ENCODE measurements around the gene SPOCK2.
A peak's percentile ranks its signal among the peaks of the same experiment; 100 is the strongest.
"Not testable (repeated sequence)": the region's sequence is repeated elsewhere in the genome, so short reads cannot be mapped to it uniquely, and the experiment has no call there.

SPOCK2 gene, protein sequence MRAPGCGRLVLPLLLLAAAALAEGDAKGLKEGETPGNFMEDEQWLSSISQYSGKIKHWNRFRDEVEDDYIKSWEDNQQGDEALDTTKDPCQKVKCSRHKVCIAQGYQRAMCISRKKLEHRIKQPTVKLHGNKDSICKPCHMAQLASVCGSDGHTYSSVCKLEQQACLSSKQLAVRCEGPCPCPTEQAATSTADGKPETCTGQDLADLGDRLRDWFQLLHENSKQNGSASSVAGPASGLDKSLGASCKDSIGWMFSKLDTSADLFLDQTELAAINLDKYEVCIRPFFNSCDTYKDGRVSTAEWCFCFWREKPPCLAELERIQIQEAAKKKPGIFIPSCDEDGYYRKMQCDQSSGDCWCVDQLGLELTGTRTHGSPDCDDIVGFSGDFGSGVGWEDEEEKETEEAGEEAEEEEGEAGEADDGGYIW

DNA sequence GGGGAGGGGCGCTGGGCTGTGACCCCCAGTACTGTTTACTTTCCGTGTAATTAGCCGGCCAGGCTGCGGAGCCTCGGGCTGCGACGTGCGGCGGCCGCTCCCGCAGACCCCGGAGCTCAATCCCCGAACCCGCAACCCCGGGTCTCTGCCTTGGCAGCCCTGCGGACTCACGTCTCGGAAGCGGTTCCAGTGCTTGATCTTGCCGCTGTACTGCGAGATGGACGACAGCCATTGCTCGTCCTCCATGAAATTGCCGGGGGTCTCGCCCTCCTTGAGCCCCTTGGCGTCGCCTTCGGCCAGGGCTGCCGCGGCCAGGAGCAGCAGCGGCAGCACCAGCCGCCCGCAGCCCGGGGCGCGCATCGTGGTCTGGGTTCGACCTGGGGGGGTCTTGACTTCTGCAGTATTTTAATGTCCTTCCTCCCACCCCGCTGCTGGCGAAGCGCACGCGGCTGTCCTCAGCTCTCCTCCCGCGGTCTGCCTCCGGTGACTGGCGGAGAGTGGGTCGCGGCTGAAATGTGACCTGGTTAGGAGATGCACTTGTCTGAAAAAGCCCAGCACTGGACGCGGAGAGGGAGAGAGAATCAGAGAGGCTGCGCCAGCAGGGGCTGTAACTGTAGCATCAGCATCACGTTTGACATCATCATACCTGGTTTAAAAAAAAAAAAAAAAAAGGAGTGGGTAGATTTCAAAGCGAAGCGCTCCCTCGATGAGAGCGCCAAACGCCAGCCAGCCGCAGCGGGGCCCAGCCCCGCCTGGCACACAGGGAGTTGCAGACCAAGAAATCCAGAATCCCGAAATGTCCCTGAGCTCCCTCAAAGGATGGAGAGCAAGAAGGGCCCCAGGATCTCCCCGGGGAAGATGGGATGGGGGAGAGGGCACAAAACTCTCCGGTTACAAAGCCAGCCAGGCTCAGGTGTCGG lies at the start of gene SPOCK2:
Gene SPOCK2, minus strand, starts transcription at position 583 of the 920 bp plus-strand sequence. Its CDS starts 223 bp downstream, at position 360.
- Histone ChIP-seq H3K9ac (ENCODE audit: low read length) (peak within 1 kb of the TSS; percentile 18), H3K4me1 (ENCODE audit: control insufficient read depth, insufficient read depth, low read length) (peaks cover 17% of the 10 kb centered on the region), H3K27me3 (ENCODE audit: control insufficient read depth, insufficient read depth, low read length) (peaks cover 65% of the 10 kb centered on the region), H3K9me3 (ENCODE audit: control insufficient read depth, insufficient read depth, low read depth, low read length) (no peaks in the 10 kb centered on the region), H3K27ac (ENCODE audit: low read depth, low read length) (no peak within 1 kb of the TSS), H3K4me3 (ENCODE audit: low read depth, low read length) (peak within 1 kb of the TSS; percentile 68), H3K36me3 (ENCODE audit: control insufficient read depth, insufficient read depth, low read length) (no peaks in the 10 kb centered on the region)

DNA sequence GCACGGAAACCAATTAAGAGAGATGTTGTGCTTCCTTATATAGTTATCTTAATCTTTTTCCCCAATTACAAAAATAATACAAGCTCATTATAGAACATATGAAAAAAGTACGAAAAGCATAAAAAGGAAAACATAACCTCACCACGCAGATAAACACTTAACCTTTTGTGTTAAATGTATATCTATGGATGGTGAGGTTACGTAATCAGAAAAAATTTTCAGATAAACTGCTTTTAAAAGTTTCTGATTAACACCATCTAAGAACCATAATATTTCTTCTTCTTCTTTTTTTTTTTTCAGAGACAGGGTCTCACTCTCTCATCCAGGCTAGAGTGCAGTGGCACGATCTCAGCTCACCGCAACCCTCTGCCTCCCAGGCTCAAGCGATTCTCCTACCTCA lies 49.2 kb upstream of the SPOCK2 start:
- Histone ChIP-seq H3K9ac (ENCODE audit: low read length) (no peak overlapping the region), H3K4me3 (ENCODE audit: low read depth, low read length) (no peak overlapping the region), H3K27me3 (ENCODE audit: control insufficient read depth, insufficient read depth, low read length) (no peaks in the 10 kb centered on the region), H3K4me1 (ENCODE audit: control insufficient read depth, insufficient read depth, low read length) (peaks cover 7% of the 10 kb centered on the region), H3K27ac (ENCODE audit: low read depth, low read length) (no peak overlapping the region), H3K36me3 (ENCODE audit: control insufficient read depth, insufficient read depth, low read length) (no peaks in the 10 kb centered on the region; the same call in 1 of the 2 replicates), H3K9me3 (ENCODE audit: control insufficient read depth, insufficient read depth, low read depth, low read length) (0 out of 2 replicates have a peak, but pooled peaks cover 4% of the 10 kb centered on the region)

DNA sequence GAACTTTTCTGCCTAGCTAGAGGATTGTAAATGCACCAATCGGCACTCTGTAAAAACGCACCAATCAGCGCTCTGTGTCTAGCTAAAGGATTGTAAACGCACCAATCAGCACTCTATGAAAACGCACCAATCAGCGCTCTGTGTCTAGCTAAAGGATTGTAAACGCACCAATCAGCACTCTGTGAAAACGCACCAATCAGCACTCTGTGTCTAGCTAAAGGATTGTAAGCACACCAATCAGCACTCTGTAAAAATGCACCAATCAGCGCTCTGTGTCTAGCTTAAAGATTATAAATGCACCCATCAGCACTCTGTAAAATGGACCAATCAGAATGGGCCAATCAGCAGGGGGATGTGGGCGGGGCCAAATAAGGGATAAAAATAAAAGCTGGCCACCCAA lies 47.9 kb upstream of the SPOCK2 start:
- not testable (repeated sequence) for H3K4me1 ChIP-seq (ENCODE audit: control insufficient read depth, insufficient read depth, low read length); H3K27ac ChIP-seq (ENCODE audit: low read depth, low read length); H3K9ac ChIP-seq (ENCODE audit: low read length); H3K9me3 ChIP-seq (ENCODE audit: control insufficient read depth, insufficient read depth, low read depth, low read length); H3K4me3 ChIP-seq (ENCODE audit: low read depth, low read length); H3K27me3 ChIP-seq (ENCODE audit: control insufficient read depth, insufficient read depth, low read length); H3K36me3 ChIP-seq (ENCODE audit: control insufficient read depth, insufficient read depth, low read length)

DNA sequence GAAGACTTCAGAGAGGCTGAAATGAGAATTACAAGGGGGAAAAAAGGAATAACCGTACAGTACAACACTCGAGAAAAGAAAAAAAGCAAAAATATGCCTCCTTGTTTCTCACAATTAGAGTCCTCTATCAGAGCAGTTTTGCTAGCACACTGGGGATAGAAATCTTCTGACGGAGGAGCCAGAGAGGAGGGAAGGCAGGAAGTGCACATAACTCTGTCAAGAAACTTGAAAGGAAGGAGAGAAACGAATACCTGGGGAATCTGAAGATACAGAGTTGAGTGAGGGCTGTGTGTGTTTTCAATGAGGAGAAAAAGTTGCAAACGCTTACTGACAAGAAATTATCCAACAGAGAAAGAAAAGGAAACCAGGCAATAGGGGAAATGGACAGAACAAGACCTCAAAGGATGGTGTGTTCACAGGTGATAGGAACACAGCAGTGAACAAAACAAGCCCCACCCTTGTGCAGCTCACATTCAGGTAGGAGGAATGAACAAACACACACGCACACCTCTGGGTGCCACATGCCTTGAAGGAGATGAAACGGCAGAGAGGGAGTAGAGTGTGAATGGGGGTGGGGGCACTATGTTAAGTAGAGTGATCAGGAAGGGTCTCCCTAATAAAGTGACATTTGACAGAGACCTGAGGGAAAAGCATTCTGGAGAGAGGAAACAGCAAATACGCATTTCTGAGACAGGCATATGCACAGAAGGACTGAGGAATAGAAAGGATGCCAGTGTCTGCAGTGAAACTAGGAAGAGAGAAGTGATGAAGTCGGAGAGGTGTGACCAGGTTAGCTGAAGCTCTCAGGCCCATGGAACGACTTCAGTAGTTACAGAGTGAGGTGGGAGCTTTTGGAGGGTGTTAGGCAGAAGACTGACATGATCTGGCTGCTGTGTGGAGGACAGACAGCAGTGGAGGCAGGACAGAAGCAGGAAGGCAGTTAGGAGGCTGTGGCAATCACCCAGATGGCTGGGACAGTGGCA lies 46.7 kb upstream of the SPOCK2 start:
- H3K4me1 ChIP-seq (ENCODE audit: control insufficient read depth, insufficient read depth, low read length) = peaks cover 6% of the 10 kb centered on the region
- no peak overlapping the region for H3K4me3 ChIP-seq (ENCODE audit: low read depth, low read length)
- no peak overlapping the region for H3K9ac ChIP-seq (ENCODE audit: low read length)
- 0 out of 2 replicates have a peak, but pooled peaks cover 4% of the 10 kb centered on the region for H3K9me3 ChIP-seq (ENCODE audit: control insufficient read depth, insufficient read depth, low read depth, low read length)
- no peaks in the 10 kb centered on the region for H3K27me3 ChIP-seq (ENCODE audit: control insufficient read depth, insufficient read depth, low read length)
- no peak overlapping the region for H3K27ac ChIP-seq (ENCODE audit: low read depth, low read length)
- H3K36me3 ChIP-seq (ENCODE audit: control insufficient read depth, insufficient read depth, low read length) = no peaks in the 10 kb centered on the region; the same call in 1 of the 2 replicates

DNA sequence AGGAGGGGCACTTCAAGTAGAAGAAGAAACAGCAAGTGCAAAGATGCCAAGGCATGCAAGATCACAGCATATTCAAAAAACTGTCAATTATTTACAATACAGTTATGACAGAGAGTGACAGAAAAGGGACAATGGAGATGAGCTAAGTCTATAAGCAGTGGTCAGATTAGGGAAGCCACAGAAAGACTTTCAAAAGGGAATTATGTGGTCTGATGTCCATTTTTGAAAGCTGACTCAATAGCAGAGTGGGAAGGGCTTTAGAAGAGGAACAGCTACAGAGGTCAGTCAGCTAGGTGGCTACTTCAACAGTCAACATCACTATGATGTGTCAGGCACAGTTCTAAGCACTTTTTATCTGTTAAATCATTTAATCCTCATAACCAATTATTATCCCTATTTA lies 45.2 kb upstream of the SPOCK2 start:
- no peak overlapping the region for H3K9ac ChIP-seq (ENCODE audit: low read length)
- no peaks in the 10 kb centered on the region for H3K27me3 ChIP-seq (ENCODE audit: control insufficient read depth, insufficient read depth, low read length)
- 0 out of 2 replicates have a peak, but pooled peaks cover 4% of the 10 kb centered on the region for H3K9me3 ChIP-seq (ENCODE audit: control insufficient read depth, insufficient read depth, low read depth, low read length)
- H3K36me3 ChIP-seq (ENCODE audit: control insufficient read depth, insufficient read depth, low read length) = no peaks in the 10 kb centered on the region; the same call in 1 of the 2 replicates
- no peak overlapping the region for H3K27ac ChIP-seq (ENCODE audit: low read depth, low read length)
- no peak overlapping the region for H3K4me3 ChIP-seq (ENCODE audit: low read depth, low read length)
- H3K4me1 ChIP-seq (ENCODE audit: control insufficient read depth, insufficient read depth, low read length) = no peaks in the 10 kb centered on the region

DNA sequence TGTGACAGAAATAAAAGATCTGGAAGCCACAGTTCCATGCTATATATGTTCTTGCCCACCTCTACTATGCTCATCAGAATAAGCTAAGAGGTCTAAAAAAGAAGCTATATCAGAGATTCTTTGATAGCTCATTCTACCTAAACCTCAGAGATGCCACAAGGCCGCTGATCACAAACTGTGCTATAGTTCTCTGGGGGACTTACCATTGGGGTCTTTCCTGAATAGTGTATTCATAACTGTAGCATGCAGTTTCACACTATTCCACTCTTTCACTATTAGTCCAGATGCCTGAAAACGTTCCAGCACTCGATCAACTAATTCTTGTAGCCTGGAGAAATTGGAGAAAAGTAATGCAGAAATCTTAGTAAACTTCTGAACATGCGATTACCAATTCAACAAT lies 44.5 kb upstream of the SPOCK2 start:
- Histone ChIP-seq H3K27ac (ENCODE audit: low read depth, low read length) (no peak overlapping the region), H3K9me3 (ENCODE audit: control insufficient read depth, insufficient read depth, low read depth, low read length) (0 out of 2 replicates have a peak, but pooled peaks cover 4% of the 10 kb centered on the region), H3K4me1 (ENCODE audit: control insufficient read depth, insufficient read depth, low read length) (no peaks in the 10 kb centered on the region), H3K4me3 (ENCODE audit: low read depth, low read length) (no peak overlapping the region), H3K27me3 (ENCODE audit: control insufficient read depth, insufficient read depth, low read length) (no peaks in the 10 kb centered on the region), H3K36me3 (ENCODE audit: control insufficient read depth, insufficient read depth, low read length) (no peaks in the 10 kb centered on the region; the same call in 1 of the 2 replicates), H3K9ac (ENCODE audit: low read length) (no peak overlapping the region)

DNA sequence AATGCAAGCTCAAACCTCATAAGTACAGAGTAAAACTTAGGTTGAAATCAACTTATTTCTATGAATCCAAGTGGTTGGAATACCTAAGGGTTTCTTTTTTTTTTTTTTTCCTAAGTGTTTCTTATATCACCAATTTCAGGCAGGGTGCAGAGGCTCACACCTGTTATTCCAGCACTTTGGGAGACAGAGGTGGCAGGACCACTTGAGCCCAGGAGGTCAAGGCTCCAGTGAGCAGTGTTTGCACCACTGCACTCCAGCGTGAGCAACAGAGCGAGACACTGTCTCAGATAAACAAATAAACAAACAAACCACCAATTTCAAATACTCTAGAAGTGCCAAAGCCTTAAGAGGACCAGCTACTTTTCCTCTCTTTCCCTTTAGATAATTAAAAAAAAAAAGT lies 39.2 kb upstream of the SPOCK2 start:
- Histone ChIP-seq H3K4me1 (ENCODE audit: control insufficient read depth, insufficient read depth, low read length) (peaks cover 3% of the 10 kb centered on the region; the same call in 1 of the 2 replicates), H3K4me3 (ENCODE audit: low read depth, low read length) (no peak overlapping the region), H3K27ac (ENCODE audit: low read depth, low read length) (no peak overlapping the region), H3K36me3 (ENCODE audit: control insufficient read depth, insufficient read depth, low read length) (no peaks in the 10 kb centered on the region), H3K27me3 (ENCODE audit: control insufficient read depth, insufficient read depth, low read length) (no peaks in the 10 kb centered on the region), H3K9me3 (ENCODE audit: control insufficient read depth, insufficient read depth, low read depth, low read length) (no peaks in the 10 kb centered on the region), H3K9ac (ENCODE audit: low read length) (no peak overlapping the region)

DNA sequence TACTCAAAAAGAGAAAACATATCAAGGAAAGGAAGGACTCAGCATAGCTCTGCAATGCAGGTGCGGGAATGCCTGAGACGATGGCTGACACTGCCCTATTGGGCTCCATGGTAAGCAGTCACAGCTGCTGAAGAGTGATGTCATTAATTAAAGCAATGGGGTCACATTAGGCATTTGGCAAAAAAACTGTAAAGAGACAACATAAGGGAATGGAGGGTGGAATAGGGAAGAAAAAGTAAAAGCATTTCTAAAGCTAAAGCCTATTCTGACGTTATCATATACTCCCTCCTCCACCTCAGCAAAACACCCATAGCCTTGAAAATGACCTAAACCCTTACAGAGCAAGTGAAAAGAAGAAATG lies 38.5 kb upstream of the SPOCK2 start:
- no peaks in the 10 kb centered on the region for H3K27me3 ChIP-seq (ENCODE audit: control insufficient read depth, insufficient read depth, low read length)
- H3K9me3 ChIP-seq (ENCODE audit: control insufficient read depth, insufficient read depth, low read depth, low read length) = no peaks in the 10 kb centered on the region
- peaks cover 3% of the 10 kb centered on the region; the same call in 1 of the 2 replicates for H3K4me1 ChIP-seq (ENCODE audit: control insufficient read depth, insufficient read depth, low read length)
- no peak overlapping the region for H3K27ac ChIP-seq (ENCODE audit: low read depth, low read length)
- no peak overlapping the region for H3K9ac ChIP-seq (ENCODE audit: low read length)
- no peak overlapping the region for H3K4me3 ChIP-seq (ENCODE audit: low read depth, low read length)
- H3K36me3 ChIP-seq (ENCODE audit: control insufficient read depth, insufficient read depth, low read length) = no peaks in the 10 kb centered on the region

DNA sequence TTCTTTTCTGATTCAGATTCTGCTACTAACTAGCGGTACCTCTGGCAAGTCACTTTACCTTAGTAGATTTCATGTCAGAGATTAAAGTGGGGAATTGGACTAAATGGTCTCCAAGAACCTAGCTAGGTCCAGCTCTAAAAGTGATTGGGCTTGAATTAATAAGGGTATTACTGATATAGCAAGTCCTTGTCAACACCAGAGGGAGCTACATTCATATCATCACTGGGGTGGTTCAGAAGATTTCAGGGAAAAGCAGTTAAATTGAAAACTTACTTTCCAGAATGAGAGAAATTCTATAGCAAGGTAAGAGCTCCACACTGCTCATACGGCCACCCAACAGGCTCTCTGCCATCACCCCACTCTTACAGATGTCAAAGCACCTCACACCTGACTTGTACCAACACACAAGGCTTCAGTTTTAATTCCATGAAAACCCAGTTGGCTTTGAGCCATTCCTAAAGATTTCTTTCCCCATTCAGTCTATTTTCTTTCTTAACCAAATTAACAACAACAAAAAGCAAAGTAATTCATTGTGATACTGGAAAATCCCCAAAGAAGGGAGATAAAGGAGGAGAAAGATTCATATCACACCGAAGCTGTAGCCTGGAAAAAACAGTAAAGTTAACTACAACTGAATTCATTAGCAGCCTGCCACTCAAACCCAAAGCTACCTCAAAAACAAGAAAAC lies 38.0 kb upstream of the SPOCK2 start:
- Histone ChIP-seq H3K27ac (ENCODE audit: low read depth, low read length) (no peak overlapping the region), H3K4me3 (ENCODE audit: low read depth, low read length) (no peak overlapping the region), H3K36me3 (ENCODE audit: control insufficient read depth, insufficient read depth, low read length) (no peaks in the 10 kb centered on the region), H3K9ac (ENCODE audit: low read length) (no peak overlapping the region), H3K27me3 (ENCODE audit: control insufficient read depth, insufficient read depth, low read length) (no peaks in the 10 kb centered on the region), H3K9me3 (ENCODE audit: control insufficient read depth, insufficient read depth, low read depth, low read length) (no peaks in the 10 kb centered on the region), H3K4me1 (ENCODE audit: control insufficient read depth, insufficient read depth, low read length) (peaks cover 3% of the 10 kb centered on the region; the same call in 1 of the 2 replicates)

DNA sequence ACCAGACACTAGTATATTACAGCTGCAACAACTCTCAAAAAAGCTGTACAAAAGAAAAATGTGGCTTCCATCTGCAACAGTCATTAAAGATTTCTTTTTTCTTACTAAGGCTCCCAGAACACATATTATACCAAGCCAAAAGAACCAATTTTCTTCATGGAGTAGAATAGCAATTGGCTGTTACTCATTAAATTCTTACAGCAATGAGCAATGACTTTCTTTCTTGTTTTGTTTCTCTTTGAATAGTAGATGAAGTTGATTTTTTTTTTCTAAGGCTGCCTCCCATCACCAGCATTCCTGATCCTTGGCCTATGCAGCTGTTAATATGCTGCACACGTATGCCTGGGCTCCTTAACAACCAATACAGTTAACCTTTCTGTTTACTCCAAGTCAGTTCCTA lies 36.6 kb upstream of the SPOCK2 start:
- no peak overlapping the region for H3K9ac ChIP-seq (ENCODE audit: low read length)
- H3K27me3 ChIP-seq (ENCODE audit: control insufficient read depth, insufficient read depth, low read length) = no peaks in the 10 kb centered on the region
- H3K36me3 ChIP-seq (ENCODE audit: control insufficient read depth, insufficient read depth, low read length) = no peaks in the 10 kb centered on the region
- no peak overlapping the region for H3K27ac ChIP-seq (ENCODE audit: low read depth, low read length)
- H3K4me1 ChIP-seq (ENCODE audit: control insufficient read depth, insufficient read depth, low read length) = peaks cover 3% of the 10 kb centered on the region; the same call in 1 of the 2 replicates
- no peaks in the 10 kb centered on the region for H3K9me3 ChIP-seq (ENCODE audit: control insufficient read depth, insufficient read depth, low read depth, low read length)
- no peak overlapping the region for H3K4me3 ChIP-seq (ENCODE audit: low read depth, low read length)

Measured in HUES6 (cell line).